Measurements from ENCODE around the gene POGZ. TPM values are rescaled to one million over a fixed set of nuclear protein-coding genes. Genes with fewer than 3 reads are reported as not detected.

POGZ gene
- total RNA-seq, 4 donors from 2014 or later: 29.3 to 87.3 (median 57.3) TPM

DNA sequence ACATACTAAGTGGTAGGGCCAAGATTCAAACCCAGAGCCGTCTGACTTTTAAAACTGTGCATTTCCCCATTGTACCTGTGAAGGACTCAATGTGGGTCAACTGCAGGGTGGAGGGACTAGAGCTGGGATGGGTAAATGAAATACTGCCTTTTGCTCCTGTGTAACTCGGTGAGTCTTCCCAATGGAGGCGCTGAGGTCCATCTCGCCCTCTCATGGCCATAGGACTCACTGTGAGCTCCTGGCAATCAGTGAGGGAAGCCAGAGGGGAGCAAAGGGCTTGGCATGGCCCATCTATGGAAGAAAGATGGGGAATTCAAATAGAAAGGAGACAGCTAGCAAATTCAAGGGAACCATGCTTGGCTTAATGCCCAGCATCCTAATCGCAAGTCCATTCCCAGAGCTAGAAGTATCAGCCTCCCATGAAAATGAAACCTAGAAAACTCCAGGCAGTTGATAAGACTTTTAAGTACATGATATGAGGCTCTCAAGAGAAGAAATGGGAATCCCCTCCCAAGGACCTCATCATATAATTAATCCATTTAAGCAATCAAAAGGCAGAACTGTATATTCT, 26.5 kb upstream of the POGZ start:
- H3K9me3 ChIP-seq: peaks cover 4% of the 10 kb centered on the region
- no peak for DNase-seq (ENCODE audit: low spot score in 2 of 2)
- H3K27me3 ChIP-seq: no peaks in the 10 kb centered on the region
- H3K4me1 ChIP-seq: no peaks in the 10 kb centered on the region
- no peak overlapping the region for H3K27ac ChIP-seq
- no peaks in the 10 kb centered on the region for H3K36me3 ChIP-seq
- TF ChIP-seq POLR2AphosphoS5 (IDR thresholded peaks at IDR 0.05) (no peak), POLR2A (IDR thresholded peaks at IDR 0.05) (no peak), EP300 (IDR thresholded peaks at IDR 0.05) (no peak)
- TF ChIP-seq, protein P1, sequence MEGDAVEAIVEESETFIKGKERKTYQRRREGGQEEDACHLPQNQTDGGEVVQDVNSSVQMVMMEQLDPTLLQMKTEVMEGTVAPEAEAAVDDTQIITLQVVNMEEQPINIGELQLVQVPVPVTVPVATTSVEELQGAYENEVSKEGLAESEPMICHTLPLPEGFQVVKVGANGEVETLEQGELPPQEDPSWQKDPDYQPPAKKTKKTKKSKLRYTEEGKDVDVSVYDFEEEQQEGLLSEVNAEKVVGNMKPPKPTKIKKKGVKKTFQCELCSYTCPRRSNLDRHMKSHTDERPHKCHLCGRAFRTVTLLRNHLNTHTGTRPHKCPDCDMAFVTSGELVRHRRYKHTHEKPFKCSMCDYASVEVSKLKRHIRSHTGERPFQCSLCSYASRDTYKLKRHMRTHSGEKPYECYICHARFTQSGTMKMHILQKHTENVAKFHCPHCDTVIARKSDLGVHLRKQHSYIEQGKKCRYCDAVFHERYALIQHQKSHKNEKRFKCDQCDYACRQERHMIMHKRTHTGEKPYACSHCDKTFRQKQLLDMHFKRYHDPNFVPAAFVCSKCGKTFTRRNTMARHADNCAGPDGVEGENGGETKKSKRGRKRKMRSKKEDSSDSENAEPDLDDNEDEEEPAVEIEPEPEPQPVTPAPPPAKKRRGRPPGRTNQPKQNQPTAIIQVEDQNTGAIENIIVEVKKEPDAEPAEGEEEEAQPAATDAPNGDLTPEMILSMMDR (IDR thresholded peaks at IDR 0.05): no peak
- H3K4me3 ChIP-seq: no peak overlapping the region
- WGBS: 80% methylated on average over 5 of the region's 5 CpGs

DNA sequence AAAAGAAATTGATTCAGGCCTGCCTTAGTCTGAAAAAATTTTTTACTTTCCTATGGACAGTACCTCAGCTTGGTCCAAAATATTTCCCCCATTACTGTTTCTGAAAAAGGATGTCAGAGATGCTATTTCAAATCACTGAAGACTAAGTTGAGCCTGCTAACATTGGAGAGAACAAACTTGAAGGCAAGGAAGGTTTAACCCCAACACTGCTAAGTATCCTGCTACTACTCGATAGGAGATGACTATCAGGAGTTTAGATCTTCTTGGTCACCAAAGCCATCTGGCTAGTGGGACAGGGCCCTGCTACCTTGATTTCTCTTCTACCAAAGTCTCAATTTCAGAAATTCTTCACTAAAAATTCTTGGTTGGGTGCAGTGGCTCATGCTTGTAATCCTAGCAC, 22.7 kb upstream of the POGZ start:
- peaks cover 4% of the 10 kb centered on the region for H3K9me3 ChIP-seq
- H3K36me3 ChIP-seq: no peaks in the 10 kb centered on the region
- TF ChIP-seq POLR2A (IDR thresholded peaks at IDR 0.05): no peak
- TF ChIP-seq, protein P1 (IDR thresholded peaks at IDR 0.05): no peak
- no peak for TF ChIP-seq POLR2AphosphoS5 (IDR thresholded peaks at IDR 0.05)
- no peak for TF ChIP-seq EP300 (IDR thresholded peaks at IDR 0.05)
- no peak overlapping the region for H3K4me3 ChIP-seq
- 100% methylated on average over 1 of the region's 1 CpG for WGBS
- no peak for DNase-seq (ENCODE audit: low spot score in 2 of 2)
- H3K27ac ChIP-seq: no peak overlapping the region
- no peaks in the 10 kb centered on the region for H3K27me3 ChIP-seq
- no peaks in the 10 kb centered on the region for H3K4me1 ChIP-seq

DNA sequence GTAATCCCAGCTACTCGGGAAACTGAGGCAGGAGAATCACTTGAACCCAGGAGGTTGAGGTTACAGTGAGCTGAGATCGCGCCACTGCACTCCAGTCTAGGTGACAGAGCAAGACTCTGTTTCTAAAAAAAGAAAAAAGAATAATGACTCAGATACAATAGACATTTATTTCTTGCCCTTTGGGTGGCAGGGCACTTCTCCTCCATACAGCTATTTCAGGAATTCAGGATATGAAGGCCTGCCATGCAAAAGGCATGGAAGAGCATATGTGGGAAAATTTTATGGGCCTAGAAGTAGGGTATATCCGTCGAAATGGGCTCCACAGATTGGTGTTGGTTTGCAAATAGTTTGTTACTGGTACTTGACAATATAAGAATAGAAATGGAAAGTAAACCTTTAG, 20.2 kb upstream of the POGZ start:
- Histone ChIP-seq H3K9me3 (peaks cover 4% of the 10 kb centered on the region), H3K27me3 (no peaks in the 10 kb centered on the region), H3K36me3 (no peaks in the 10 kb centered on the region), H3K27ac (no peak overlapping the region), H3K4me3 (no peak overlapping the region), H3K4me1 (no peaks in the 10 kb centered on the region)
- TF ChIP-seq, protein P1 (IDR thresholded peaks at IDR 0.05): no peak
- no peak for TF ChIP-seq EP300 (IDR thresholded peaks at IDR 0.05)
- no peak for TF ChIP-seq POLR2A (IDR thresholded peaks at IDR 0.05)
- TF ChIP-seq POLR2AphosphoS5 (IDR thresholded peaks at IDR 0.05): no peak
- no peak for DNase-seq (ENCODE audit: low spot score in 2 of 2)
- 87% methylated on average over 5 of the region's 5 CpGs for WGBS

DNA sequence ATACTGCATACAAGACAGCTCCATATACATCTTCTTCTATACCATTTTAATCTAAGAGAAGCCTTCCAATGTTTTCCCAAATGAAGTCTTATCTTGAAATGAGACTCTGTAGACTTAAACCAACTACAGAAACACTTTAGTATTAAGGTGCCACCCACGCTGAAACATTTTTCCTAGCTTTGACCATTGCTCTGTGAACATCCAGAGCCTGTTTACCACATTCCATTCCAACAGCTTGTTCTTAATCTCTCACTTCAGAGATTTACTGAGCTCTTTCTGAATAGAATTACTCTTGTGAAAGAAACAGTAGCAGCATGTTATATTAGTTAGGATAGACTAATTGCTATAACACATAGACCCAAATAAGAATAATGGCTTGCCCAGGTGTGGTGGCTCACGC, 19.6 kb upstream of the POGZ start:
- TF ChIP-seq, protein P1 (IDR thresholded peaks at IDR 0.05): no peak
- TF ChIP-seq POLR2A (IDR thresholded peaks at IDR 0.05) (no peak), EP300 (IDR thresholded peaks at IDR 0.05) (no peak), POLR2AphosphoS5 (IDR thresholded peaks at IDR 0.05) (no peak)
- no peak overlapping the region for H3K4me3 ChIP-seq
- no peak overlapping the region for H3K27ac ChIP-seq
- WGBS: 91% methylated on average over 2 of the region's 2 CpGs
- no peaks in the 10 kb centered on the region for H3K36me3 ChIP-seq
- H3K4me1 ChIP-seq: peaks cover 1% of the 10 kb centered on the region
- peaks cover 4% of the 10 kb centered on the region for H3K9me3 ChIP-seq
- no peaks in the 10 kb centered on the region for H3K27me3 ChIP-seq
- no peak for DNase-seq (ENCODE audit: low spot score in 2 of 2)

DNA sequence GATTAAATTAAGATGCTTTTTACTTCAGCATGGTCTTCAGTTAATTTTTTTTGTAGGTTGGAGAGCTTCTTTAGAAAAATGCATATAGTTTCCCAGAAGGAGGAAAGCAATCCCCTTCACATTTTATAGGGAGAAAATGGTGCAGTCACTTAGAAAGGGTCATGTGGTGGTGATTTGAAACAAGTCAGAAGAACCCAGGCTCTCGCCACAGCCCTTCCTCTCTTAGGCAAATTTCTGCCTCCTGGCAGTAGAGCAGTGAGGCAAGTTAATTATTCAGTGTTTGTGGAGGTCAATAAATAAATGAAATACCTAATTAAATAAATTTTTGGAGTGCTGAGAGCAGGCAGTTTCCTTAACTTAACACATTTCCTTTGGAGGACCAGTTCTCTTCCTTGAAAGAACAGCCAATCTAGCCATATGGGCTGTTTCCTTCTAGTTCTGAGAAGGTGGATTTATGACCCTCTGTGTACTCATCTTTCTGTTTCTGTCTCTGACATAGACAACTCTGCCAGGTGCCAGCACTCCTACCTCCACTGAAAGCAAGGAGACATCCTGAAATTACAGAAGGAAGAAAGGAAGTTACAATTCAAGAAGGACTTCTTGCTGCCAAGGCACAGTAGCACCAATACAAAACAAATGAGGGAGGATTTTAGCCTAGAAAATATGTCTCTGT, 19.0 kb upstream of the POGZ start:
- DNase-seq (ENCODE audit: low spot score in 2 of 2): no peak
- no peak overlapping the region for H3K27ac ChIP-seq

More for the DNA sequence above, 19.0 kb upstream of the POGZ start:
- H3K9me3 ChIP-seq: peaks cover 4% of the 10 kb centered on the region
- TF ChIP-seq EP300 (IDR thresholded peaks at IDR 0.05): no peak
- TF ChIP-seq POLR2AphosphoS5 (IDR thresholded peaks at IDR 0.05): no peak
- H3K27me3 ChIP-seq: no peaks in the 10 kb centered on the region
- H3K4me1 ChIP-seq: peaks cover 7% of the 10 kb centered on the region
- WGBS: 86% methylated on average over 1 of the region's 1 CpG
- H3K36me3 ChIP-seq: no peaks in the 10 kb centered on the region
- H3K4me3 ChIP-seq: no peak overlapping the region

All from suprapubic skin (tissue), 4 donors.